Stomach (tissue), 4 donors: Measurements from ENCODE around the gene C16orf89.

Experiments
- CTCF ChIP-seq, 7 experiments: fragments of 450-650 bp in 4 of 7; fragments of 200-600 bp in 3 of 7; sonication (generic) in 3 of 7; IDR thresholded peaks; one replicate each; pipeline ENCODE4 v1.5.1; 2016 to 2019; ENCODE audit warnings: antibody characterized with exemption in 7 of 7, control low read depth in 2 of 7, mild to moderate bottlenecking in 1 of 7
- EP300 ChIP-seq: sonication (generic); formaldehyde crosslinking; IDR thresholded peaks from one replicate; pipeline ENCODE4 v1.6.1; 2017; ENCODE audit warnings: antibody characterized with exemption
- POLR2AphosphoS5 ChIP-seq, 3 donors: sonication (generic); formaldehyde crosslinking; IDR thresholded peaks; one replicate each; pipeline ENCODE4 v1.6.1; 2016; ENCODE audit warnings: antibody characterized with exemption in 3 of 3

- TF ChIP-seq CTCF (IDR thresholded peaks at IDR 0.05): no peak
- TF ChIP-seq EP300: no peak
- no peak for TF ChIP-seq POLR2AphosphoS5 (IDR thresholded peaks at IDR 0.05)
Measured at GRCh38 chr16:5026664-5027063, 39.1 kb downstream of the C16orf89 start.
